Measurements from ENCODE around the gene COL23A1. TPM values are rescaled to one million over a fixed set of nuclear protein-coding genes. Genes with fewer than 3 reads are reported as not detected.

Gene COL23A1
- total RNA-seq, 4 donors from 2014 or later, result 2.5 to 3.4 (median 3.0) TPM

- intact Hi-C loops (cut with DNase I; ENCODE audit: low total_unique reads), result no loop called here
- TF ChIP-seq POLR2A (IDR thresholded peaks at IDR 0.05), result no peak
- TF ChIP-seq CTCF (IDR thresholded peaks at IDR 0.05), result no peak
- 76 to 77% methylated on average over 13 of the region's 13 CpGs for WGBS, 2 donors
- DNase-seq (ENCODE audit: low spot score in 2 of 2), result peak in 1 of 2 donors; percentile 39
- no peak overlapping the region for H3K4me3 ChIP-seq (ENCODE audit: low read depth, poor library complexity, severe bottlenecking)
Measured at GRCh38 chr5:178462816-178463215, 127.4 kb downstream of the COL23A1 start.

GRCh38 chr5:178462076-178462475 lies 128.1 kb downstream of the COL23A1 start:
- TF ChIP-seq POLR2A (IDR thresholded peaks at IDR 0.05), result no peak
- no peak for TF ChIP-seq CTCF (IDR thresholded peaks at IDR 0.05)
- peak in 1 of 2 donors; percentile 7 for DNase-seq (ENCODE audit: low spot score in 2 of 2)
- intact Hi-C loops (cut with DNase I; ENCODE audit: low total_unique reads), result no loop called here

GRCh38 chr5:178461004-178461730 lies 129.0 kb downstream of the COL23A1 start:
- TF ChIP-seq CTCF (IDR thresholded peaks at IDR 0.05) (no peak), POLR2A (IDR thresholded peaks at IDR 0.05) (no peak)
- H3K4me3 ChIP-seq (ENCODE audit: low read depth, poor library complexity, severe bottlenecking), result no peak overlapping the region
- intact Hi-C loops (cut with DNase I; ENCODE audit: low total_unique reads), result no loop called here
- peak; percentile 62 to 92 for DNase-seq (ENCODE audit: low spot score in 2 of 2)
- 31 to 40% methylated on average over 9 to 12 of the region's 12 CpGs for WGBS, 2 donors

More at GRCh38 chr5:178462076-178462475, 128.1 kb downstream of the COL23A1 start:
- no peak overlapping the region for H3K4me3 ChIP-seq (ENCODE audit: low read depth, poor library complexity, severe bottlenecking)

GRCh38 chr5:178460598-178460997 lies 129.6 kb downstream of the COL23A1 start:
- H3K4me3 ChIP-seq (ENCODE audit: low read depth, poor library complexity, severe bottlenecking), result no peak overlapping the region
- intact Hi-C loops (cut with DNase I; ENCODE audit: low total_unique reads), result no loop called here
- 56 to 59% methylated on average over 5 of the region's 5 CpGs for WGBS, 2 donors
- TF ChIP-seq CTCF (IDR thresholded peaks at IDR 0.05), result no peak
- TF ChIP-seq POLR2A (IDR thresholded peaks at IDR 0.05), result no peak
- peak in 1 of 2 donors; percentile 71 for DNase-seq (ENCODE audit: low spot score in 2 of 2)

- intact Hi-C loops (cut with DNase I; ENCODE audit: low total_unique reads), result no loop called here
- DNase-seq (ENCODE audit: low spot score in 2 of 2), result peak in 1 of 2 donors; percentile 39
- WGBS, 2 donors, result 74 to 82% methylated on average over 3 of the region's 3 CpGs
- no peak overlapping the region for H3K4me3 ChIP-seq (ENCODE audit: low read depth, poor library complexity, severe bottlenecking)
- TF ChIP-seq CTCF (IDR thresholded peaks at IDR 0.05), result no peak
- no peak for TF ChIP-seq POLR2A (IDR thresholded peaks at IDR 0.05)
Measured at GRCh38 chr5:178460174-178460573, 130.0 kb downstream of the COL23A1 start.

GRCh38 chr5:178458140-178458539 lies 132.1 kb downstream of the COL23A1 start:
- DNase-seq (ENCODE audit: low spot score in 2 of 2), result peak in 1 of 2 donors; percentile 45
- 82 to 86% methylated on average over 8 of the region's 8 CpGs for WGBS, 2 donors
- TF ChIP-seq POLR2A (IDR thresholded peaks at IDR 0.05) (no peak), CTCF (IDR thresholded peaks at IDR 0.05) (no peak)
- intact Hi-C loops (cut with DNase I; ENCODE audit: low total_unique reads), result no loop called here
- no peak overlapping the region for H3K4me3 ChIP-seq (ENCODE audit: low read depth, poor library complexity, severe bottlenecking)

Measured in lower leg skin (tissue), 4 donors.